Esophagus squamous epithelium (tissue), 4 donors: ENCODE results near the gene CCDC73.

Experiments
- CTCF ChIP-seq, 6 experiments: fragments of 450-650 bp in 4 of 6; fragments of 200-600 bp in 2 of 6; sonication (generic) in 2 of 6; IDR thresholded peaks; one replicate each; pipeline ENCODE4 v1.5.1; 2016 to 2019; ENCODE audit warnings: antibody characterized with exemption in 6 of 6, mild to moderate bottlenecking in 4 of 6, moderate library complexity in 4 of 6
- POLR2A ChIP-seq, 4 donors: fragments of 450-650 bp; IDR thresholded peaks; one replicate each; pipeline ENCODE4 v1.6.1; 2017; ENCODE audit warnings: antibody characterized with exemption in 4 of 4, mild to moderate bottlenecking in 4 of 4, moderate library complexity in 3 of 4

DNA sequence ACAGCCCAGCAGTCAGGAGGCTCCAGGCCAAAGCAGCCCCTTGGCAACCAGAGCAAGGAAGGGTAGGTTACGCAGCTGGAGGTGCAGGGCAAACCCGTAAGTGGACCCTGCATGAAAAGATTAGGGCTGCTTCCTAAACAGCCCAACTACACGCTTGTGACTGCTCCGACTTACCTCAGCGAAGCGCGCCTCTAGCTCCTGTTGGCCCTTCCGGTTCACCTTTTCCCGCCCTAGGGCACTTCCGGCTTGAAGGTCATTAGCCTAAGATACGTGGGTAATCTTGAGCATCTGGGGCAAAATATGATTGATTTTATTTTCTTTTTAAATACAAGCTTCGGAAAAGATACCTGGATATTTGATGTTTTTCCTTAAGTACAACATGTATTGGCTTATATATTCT, at the start of gene CCDC73:
- TF ChIP-seq POLR2A (IDR thresholded peaks at IDR 0.05): no peak
- no peak for TF ChIP-seq CTCF (IDR thresholded peaks at IDR 0.05)
